Measurements from ENCODE around the gene EVPL. TPM values are rescaled to one million over a fixed set of nuclear protein-coding genes. Genes with fewer than 3 reads are reported as not detected.

The EVPL gene
- total RNA-seq, 1 experiment from 2014 or later, result not detected

Other genes starting within 250 kb of the EVPL start
- 17.9 and 21.7 TPM in 2 replicates for gene UNK, start 242.5 kb downstream of the EVPL start, total RNA-seq (2014; rRNA removed; shearing (Covaris generic))
- gene UNC13D, start 182.9 kb downstream of the EVPL start, total RNA-seq (2014; rRNA removed; shearing (Covaris generic)), result 4.2 and 7.2 TPM in 2 replicates
- gene WBP2, start 172.0 kb downstream of the EVPL start, total RNA-seq (2014; rRNA removed; shearing (Covaris generic)), result 44.8 and 48.2 TPM in 2 replicates
- 8.5 and 14.1 TPM in 2 replicates for gene TRIM47, start 148.7 kb downstream of the EVPL start, total RNA-seq (2014; rRNA removed; shearing (Covaris generic))
- 66.4 and 69.4 TPM in 2 replicates for gene TRIM65, start 130.4 kb downstream of the EVPL start, total RNA-seq (2014; rRNA removed; shearing (Covaris generic))
- 100 and 125 TPM in 2 replicates for gene MRPL38, start 122.4 kb downstream of the EVPL start, total RNA-seq (2014; rRNA removed; shearing (Covaris generic))
- 17.9 and 27.7 TPM in 2 replicates for gene FBF1, start 86.3 kb downstream of the EVPL start, total RNA-seq (2014; rRNA removed; shearing (Covaris generic))
- 35.1 and 38.3 TPM in 2 replicates for gene ACOX1, start 48.1 kb downstream of the EVPL start, total RNA-seq (2014; rRNA removed; shearing (Covaris generic))
- 12.5 and 16.9 TPM in 2 replicates for gene TEN1, start 48.1 kb downstream of the EVPL start, total RNA-seq (2014; rRNA removed; shearing (Covaris generic))
- 4.3 and 6.7 TPM in 2 replicates for gene CDK3, start 26.5 kb downstream of the EVPL start, total RNA-seq (2014; rRNA removed; shearing (Covaris generic))
- 31.4 and 33.4 TPM in 2 replicates for gene SRP68, start 45.2 kb upstream of the EVPL start, total RNA-seq (2014; rRNA removed; shearing (Covaris generic))
- 1.8 and 2.0 TPM in 2 replicates for gene GALR2, start 47.5 kb upstream of the EVPL start, total RNA-seq (2014; rRNA removed; shearing (Covaris generic))
- gene ZACN, start 51.9 kb upstream of the EVPL start, total RNA-seq (2014; rRNA removed; shearing (Covaris generic)), result 0.48 and 0.59 TPM in 2 replicates
- gene EXOC7, start 76.5 kb upstream of the EVPL start, total RNA-seq (2014; rRNA removed; shearing (Covaris generic)), result 80.3 and 87.7 TPM in 2 replicates
- 2.0 and 3.3 TPM in 2 replicates for gene FOXJ1, start 113.9 kb upstream of the EVPL start, total RNA-seq (2014; rRNA removed; shearing (Covaris generic))
- gene RNF157, start 213.2 kb upstream of the EVPL start, total RNA-seq (2014; rRNA removed; shearing (Covaris generic)), result 4.2 and 5.6 TPM in 2 replicates
- 21.3 and 24.8 TPM in 2 replicates for gene UBALD2, start 238.0 kb upstream of the EVPL start, total RNA-seq (2014; rRNA removed; shearing (Covaris generic))